CD4-positive, alpha-beta T cell (primary cell): ENCODE results near the gene DEPDC5. TPM values are rescaled to one million over a fixed set of nuclear protein-coding genes. Genes with fewer than 3 reads are reported as not detected.

Source experiments
- ATAC-seq: fragments of 200-7000 bp; cut with Tn5 transposase; one replicate; pipeline ENCODE4 v1.10.0; 2022; ENCODE audit warnings: mild to moderate bottlenecking; ENCODE audit not compliant: poor library complexity
- CTCF ChIA-PET: fragments of 350-600 bp; sonication (Branson Sonifier 250); formaldehyde crosslinking; loops from one replicate; lab custom pipeline; 2021; ENCODE audit warnings: antibody characterized with exemption, inconsistent platforms; lab: Charles Lee
- POLR2A ChIA-PET: fragments of 350-600 bp; sonication (Branson Sonifier 250); formaldehyde crosslinking; loops from one replicate; lab custom pipeline; 2021; ENCODE audit warnings: antibody characterized with exemption, inconsistent platforms; lab: Charles Lee
- DNase-seq, 14 experiments: peaks; one replicate each; pipeline ENCODE4 v3.0.0-alpha.2; 2013 to 2020; ENCODE audit warnings: mixed read lengths in 2 of 14
- H3K27ac ChIP-seq, 2 donors: one replicate each; pipeline versions ENCODE4 v1.5.1 to v1.7.0; 2013; ENCODE audit warnings: low read length in 2 of 2, low read depth in 1 of 2, mild to moderate bottlenecking in 1 of 2
- H3K27me3 ChIP-seq, 2 experiments: 1 replicate in 1 of 2; 2 replicates in 1 of 2; pipeline versions ENCODE4 v1.6.1 to v1.7.0; 2013; ENCODE audit warnings: low read length in 2 of 2, control low read depth in 1 of 2, mild to moderate bottlenecking in 1 of 2, moderate library complexity in 1 of 2; ENCODE audit not compliant: insufficient read depth in 2 of 2, control insufficient read depth in 1 of 2
- H3K36me3 ChIP-seq: one replicate; pipeline ENCODE4 v1.6.1; 2013; ENCODE audit warnings: low read length, control low read depth; ENCODE audit not compliant: insufficient read depth
- H3K4me1 ChIP-seq: one replicate; pipeline ENCODE4 v1.6.1; 2013; ENCODE audit warnings: low read length, control low read depth; ENCODE audit not compliant: insufficient read depth
- H3K4me3 ChIP-seq: one replicate; pipeline ENCODE4 v1.5.1; 2013; ENCODE audit warnings: mild to moderate bottlenecking, low read length, moderate library complexity
- H3K9me3 ChIP-seq, 2 experiments: 1 replicate in 1 of 2; 2 replicates in 1 of 2; pipeline versions ENCODE4 v1.6.1 to v1.7.0; 2013; ENCODE audit warnings: low read length in 2 of 2, mild to moderate bottlenecking in 2 of 2, control low read depth in 1 of 2, moderate library complexity in 1 of 2; ENCODE audit not compliant: control insufficient read depth in 1 of 2, insufficient read depth in 1 of 2
- H3K27ac Mint-ChIP-seq: one replicate; pipeline ENCODE4 v1.8.0; 2020; ENCODE audit warnings: mixed read lengths
- H3K27me3 Mint-ChIP-seq: one replicate; pipeline ENCODE4 v1.8.0; 2021; ENCODE audit warnings: mixed read lengths
- H3K36me3 Mint-ChIP-seq: one replicate; pipeline ENCODE4 v1.8.0; 2021; ENCODE audit warnings: low read depth, mixed read lengths
- H3K4me1 Mint-ChIP-seq: one replicate; pipeline ENCODE4 v1.8.0; 2021; ENCODE audit warnings: low read depth, mixed read lengths
- H3K4me3 Mint-ChIP-seq: one replicate; pipeline ENCODE4 v1.8.0; 2020; ENCODE audit warnings: mild to moderate bottlenecking, mixed read lengths
- H3K9me3 Mint-ChIP-seq: one replicate; pipeline ENCODE4 v1.8.0; 2020; ENCODE audit warnings: mixed read lengths
- CTCF ChIP-seq: fragments of 200-600 bp; IDR thresholded peaks from one replicate; pipeline ENCODE4 v1.8.0; 2022; ENCODE audit warnings: antibody characterized with exemption, mild to moderate bottlenecking
- intact Hi-C, 2 experiments: fragments of 100-400 bp; cut with DNase I in 1 of 2; cut with micrococcal nuclease in 1 of 2; formaldehyde crosslinking; loops; one replicate each; pipeline versions ENCODE4 v1.15.1 to v1.9.0; 2023 to 2025; cut with DNase I, micrococcal nuclease
- total RNA-seq, 174 experiments: library from RNA in 2 of 174; stranded (reverse) in 2 of 174; gene quantifications; one replicate each; pipeline ENCODE4 v1.2.3 and lab custom pipeline; 2021 to 2026

DEPDC5 gene
- total RNA-seq, 2 experiments from 2014 or later = 32.9 to 36.6 TPM

- Histone ChIP-seq H3K9me3 (no peaks in the 10 kb centered on the region), H3K36me3 (peaks cover 80% of the 10 kb centered on the region), H3K27me3 (no peaks in the 10 kb centered on the region), H3K27ac (no peak overlapping the region), H3K4me3 (no peak overlapping the region), H3K4me1 (no peaks in the 10 kb centered on the region)
- no peak for TF ChIP-seq CTCF
- Mint-ChIP-seq H3K27ac (no peak overlapping the region), H3K4me1 (no peaks in the 10 kb centered on the region), H3K4me3 (no peak overlapping the region), H3K36me3 (peaks cover 78% of the 10 kb centered on the region), H3K9me3 (no peaks in the 10 kb centered on the region), H3K27me3 (no peaks in the 10 kb centered on the region)
- ChIA-PET POLR2A (no interaction called here), CTCF (no interaction called here)
- intact Hi-C loops = no loop called here
- no peak for ATAC-seq
- DNase-seq = no peak
Observed at GRCh38 chr22:31715147-31715778, 38.6 kb upstream of the DEPDC5 start.

- POLR2A ChIA-PET = no interaction called here
- Mint-ChIP-seq H3K27ac (no peak overlapping the region), H3K9me3 (no peaks in the 10 kb centered on the region), H3K4me1 (no peaks in the 10 kb centered on the region), H3K36me3 (peaks cover 82% of the 10 kb centered on the region), H3K27me3 (no peaks in the 10 kb centered on the region), H3K4me3 (no peak overlapping the region)
- H3K27ac ChIP-seq = no peak overlapping the region
- H3K36me3 ChIP-seq = peaks cover 61% of the 10 kb centered on the region
- intact Hi-C loops = no loop called here
- no peaks in the 10 kb centered on the region for H3K4me1 ChIP-seq
- no peak overlapping the region for H3K4me3 ChIP-seq
- no peaks in the 10 kb centered on the region for H3K9me3 ChIP-seq
- CTCF ChIA-PET = interaction anchor here (0.7 to 1.0 kb wide), 2 partner anchors 19 to 691 kb away, joined by 3 read pairs; no protein-coding TSS in a partner anchor
- H3K27me3 ChIP-seq = no peaks in the 10 kb centered on the region
- TF ChIP-seq CTCF = no peak
- ATAC-seq (no peak), DNase-seq (no peak)
Observed at GRCh38 chr22:31719850-31720471, 33.9 kb upstream of the DEPDC5 start.

GRCh38 chr22:31723723-31724122, 30.1 kb upstream of the DEPDC5 start:
- POLR2A ChIA-PET = no interaction called here
- no peak overlapping the region for H3K4me3 Mint-ChIP-seq
- CTCF ChIA-PET = no interaction called here
- H3K9me3 Mint-ChIP-seq = no peaks in the 10 kb centered on the region
- Histone ChIP-seq H3K9me3 (no peaks in the 10 kb centered on the region), H3K4me1 (no peaks in the 10 kb centered on the region), H3K36me3 (peaks cover 51% of the 10 kb centered on the region), H3K27me3 (no peaks in the 10 kb centered on the region), H3K27ac (no peak overlapping the region), H3K4me3 (no peak overlapping the region)
- H3K36me3 Mint-ChIP-seq = peaks cover 66% of the 10 kb centered on the region
- H3K27me3 Mint-ChIP-seq = no peaks in the 10 kb centered on the region
- no peaks in the 10 kb centered on the region for H3K4me1 Mint-ChIP-seq
- intact Hi-C loops = no loop called here
- TF ChIP-seq CTCF = no peak
- no peak for DNase-seq
- no peak for ATAC-seq
- H3K27ac Mint-ChIP-seq = no peak overlapping the region
